ENCODE measurements around the gene KRT75. TPM values are rescaled to one million over a fixed set of nuclear protein-coding genes. Genes with fewer than 3 reads are reported as not detected.

KRT75 gene
- polyA plus RNA-seq, 1 donor (not counting 4 experiments of a cell fraction or from before 2014, with no cell fraction given): 59.4 TPM

- no peak overlapping the region for H3K27ac ChIP-seq (ENCODE audit: control insufficient read depth, insufficient read depth, low read length)
- no peak overlapping the region for H3K4me2 ChIP-seq (ENCODE audit: control insufficient read depth, extremely low read depth, insufficient read depth, low read depth, low read length)
- no peak overlapping the region for H3K4me3 ChIP-seq (ENCODE audit: control insufficient read depth in 2 of 3, extremely low read depth in 1 of 3, insufficient read depth in 2 of 3, low read depth in 1 of 3, low read length in 3 of 3)
- no peak overlapping the region for H3K9ac ChIP-seq (ENCODE audit: control insufficient read depth, extremely low read depth, insufficient read depth, low read length)
- no peaks in the 10 kb centered on the region for H3K9me3 ChIP-seq (ENCODE audit: control insufficient read depth, low read depth, low read length)
- FAIRE-seq (peak; percentile 32), DNase-seq (ENCODE audit: low read depth, low spot score) (no peak)
- H3K36me3 ChIP-seq (ENCODE audit: control insufficient read depth in 2 of 2, extremely low read depth in 1 of 2, insufficient read depth in 2 of 2, low read length in 2 of 2): no peaks in the 10 kb centered on the region
- TF ChIP-seq EZH2 (IDR thresholded peaks at IDR 0.05; ENCODE audit: low read length) (no peak), CTCF (optimal IDR thresholded peaks at IDR 0.05 in 1 of 3, IDR thresholded peaks at IDR 0.05 in 1 of 3, conservative IDR thresholded peaks at IDR 0.05 in 1 of 3; ENCODE audit: extremely low read depth in 1 of 3, insufficient read depth in 2 of 3, low read length in 3 of 3) (peak; percentile 75 to 86 (median 78))
- H3K27me3 ChIP-seq (ENCODE audit: control insufficient read depth, extremely low read depth, insufficient read depth, low read length): no peaks in the 10 kb centered on the region
- H3K9me1 ChIP-seq (ENCODE audit: control insufficient read depth, extremely low read depth, insufficient read depth, low read length): no peaks in the 10 kb centered on the region
- dilution Hi-C loops (cut with MboI; ENCODE audit: extremely low pct_ligation_motif_present, low sequenced_read_pairs): no loop called here
- no peaks in the 10 kb centered on the region for H3K4me1 ChIP-seq (ENCODE audit: control insufficient read depth, extremely low read depth, insufficient read depth, low read length)
- no peak overlapping the region for H2AFZ ChIP-seq (ENCODE audit: control insufficient read depth, low read length)
- no peaks in the 10 kb centered on the region for H4K20me1 ChIP-seq (ENCODE audit: control insufficient read depth, extremely low read depth, insufficient read depth, low read length)
- H3K79me2 ChIP-seq (ENCODE audit: control insufficient read depth, insufficient read depth, low read length): no peaks in the 10 kb centered on the region
Measured at GRCh38 chr12:52380271-52380694, 53.9 kb downstream of the KRT75 start.

GRCh38 chr12:52379536-52379935, 54.6 kb downstream of the KRT75 start:
- H3K9me3 ChIP-seq (ENCODE audit: control insufficient read depth, low read depth, low read length): no peaks in the 10 kb centered on the region
- dilution Hi-C loops (cut with MboI; ENCODE audit: extremely low pct_ligation_motif_present, low sequenced_read_pairs): no loop called here
- no peaks in the 10 kb centered on the region for H3K27me3 ChIP-seq (ENCODE audit: control insufficient read depth, extremely low read depth, insufficient read depth, low read length)

More at GRCh38 chr12:52379536-52379935, 54.6 kb downstream of the KRT75 start:
- FAIRE-seq: no peak
- H3K36me3 ChIP-seq (ENCODE audit: control insufficient read depth in 2 of 2, extremely low read depth in 1 of 2, insufficient read depth in 2 of 2, low read length in 2 of 2): no peaks in the 10 kb centered on the region
- no peaks in the 10 kb centered on the region for H3K9me1 ChIP-seq (ENCODE audit: control insufficient read depth, extremely low read depth, insufficient read depth, low read length)
- no peak overlapping the region for H3K9ac ChIP-seq (ENCODE audit: control insufficient read depth, extremely low read depth, insufficient read depth, low read length)
- no peak overlapping the region for H3K4me2 ChIP-seq (ENCODE audit: control insufficient read depth, extremely low read depth, insufficient read depth, low read depth, low read length)
- DNase-seq (ENCODE audit: low read depth, low spot score): no peak
- H3K4me1 ChIP-seq (ENCODE audit: control insufficient read depth, extremely low read depth, insufficient read depth, low read length): no peaks in the 10 kb centered on the region
- no peak for TF ChIP-seq CTCF (optimal IDR thresholded peaks at IDR 0.05 in 1 of 3, IDR thresholded peaks at IDR 0.05 in 1 of 3, conservative IDR thresholded peaks at IDR 0.05 in 1 of 3; ENCODE audit: extremely low read depth in 1 of 3, insufficient read depth in 2 of 3, low read length in 3 of 3)
- TF ChIP-seq EZH2 (IDR thresholded peaks at IDR 0.05; ENCODE audit: low read length): no peak
- no peak overlapping the region for H3K27ac ChIP-seq (ENCODE audit: control insufficient read depth, insufficient read depth, low read length)
- no peak overlapping the region for H2AFZ ChIP-seq (ENCODE audit: control insufficient read depth, low read length)
- no peaks in the 10 kb centered on the region for H4K20me1 ChIP-seq (ENCODE audit: control insufficient read depth, extremely low read depth, insufficient read depth, low read length)
- H3K79me2 ChIP-seq (ENCODE audit: control insufficient read depth, insufficient read depth, low read length): no peaks in the 10 kb centered on the region
- H3K4me3 ChIP-seq (ENCODE audit: control insufficient read depth in 2 of 3, extremely low read depth in 1 of 3, insufficient read depth in 2 of 3, low read depth in 1 of 3, low read length in 3 of 3): no peak overlapping the region
